Fibroblast of the conjunctiva (primary cell): ENCODE data around the gene RFTN1.

Experiments
- DNase-seq: peaks from one replicate; pipeline ENCODE4 v3.0.0-alpha.2; 2010; ENCODE audit warnings: low read depth

Gene RFTN1

GRCh38 chr3:16279010-16279801, 234.3 kb downstream of the RFTN1 start:
- DNase-seq, result no peak

GRCh38 chr3:16277471-16277870, 236.0 kb downstream of the RFTN1 start:
- DNase-seq, result no peak

- no peak for DNase-seq
Observed at GRCh38 chr3:16273867-16274266, 239.6 kb downstream of the RFTN1 start.

DNA sequence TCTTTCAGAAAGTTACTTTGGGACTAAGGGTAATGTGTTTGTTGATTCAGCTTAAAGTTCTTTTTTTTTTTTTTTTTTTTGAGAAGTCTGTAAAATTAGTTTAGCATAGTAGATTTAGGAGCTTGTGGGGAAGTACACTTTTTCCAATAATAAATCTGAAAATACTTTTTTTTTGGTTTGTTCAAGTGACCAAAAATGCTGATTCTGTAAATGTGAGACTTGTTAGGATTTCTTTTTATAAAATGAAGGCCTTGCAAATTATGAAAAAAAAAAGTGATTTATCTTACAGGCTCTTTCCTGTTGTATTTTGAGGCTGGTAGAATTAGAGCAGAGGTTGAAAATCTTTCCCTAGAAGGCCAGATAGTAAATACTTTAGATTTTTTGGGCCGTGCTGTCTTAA, 240.9 kb downstream of the RFTN1 start:
- DNase-seq, result no peak

GRCh38 chr3:16270855-16271254, 242.6 kb downstream of the RFTN1 start:
- no peak for DNase-seq

- no peak for DNase-seq
Observed at GRCh38 chr3:16266714-16267113, 246.8 kb downstream of the RFTN1 start.
